ENCODE measurements around the gene TFPI. TPM values are rescaled to one million over a fixed set of nuclear protein-coding genes. Genes with fewer than 3 reads are reported as not detected.

The TFPI gene
- total RNA-seq, 1 donor from 2014 or later, result 56.6 TPM

GRCh38 chr2:187435756-187436155 lies 118.5 kb downstream of the TFPI start:
- H3K36me3 Mint-ChIP-seq (ENCODE audit: low read depth, unreplicated experiment), result no peaks in the 10 kb centered on the region
- no peak overlapping the region for H3K27ac Mint-ChIP-seq (ENCODE audit: unreplicated experiment)
- no peaks in the 10 kb centered on the region for H3K9me3 ChIP-seq (ENCODE audit: insufficient read depth, low read depth, low read length)
- no peaks in the 10 kb centered on the region for H3K79me2 ChIP-seq (ENCODE audit: insufficient read depth, low read length)
- no peak overlapping the region for H3K4me3 Mint-ChIP-seq (ENCODE audit: unreplicated experiment)
- H2AFZ ChIP-seq (ENCODE audit: low read depth, low read length), result no peak overlapping the region
- H3K9me3 Mint-ChIP-seq (ENCODE audit: unreplicated experiment), result no peaks in the 10 kb centered on the region
- H3K36me3 ChIP-seq (ENCODE audit: insufficient read depth, low read length), result no peaks in the 10 kb centered on the region
- DNase-seq (ENCODE audit: low read depth) (peak; percentile 48), FAIRE-seq (no peak)
- no peak overlapping the region for H3K9ac ChIP-seq (ENCODE audit: low read length)
- H3K4me1 ChIP-seq (ENCODE audit: insufficient read depth, low read length), result peaks cover 4% of the 10 kb centered on the region
- H3K27ac ChIP-seq (ENCODE audit: low read depth, low read length), result no peak overlapping the region
- no peaks in the 10 kb centered on the region for H3K27me3 Mint-ChIP-seq (ENCODE audit: low read depth, unreplicated experiment)
- TF ChIP-seq, protein P1, sequence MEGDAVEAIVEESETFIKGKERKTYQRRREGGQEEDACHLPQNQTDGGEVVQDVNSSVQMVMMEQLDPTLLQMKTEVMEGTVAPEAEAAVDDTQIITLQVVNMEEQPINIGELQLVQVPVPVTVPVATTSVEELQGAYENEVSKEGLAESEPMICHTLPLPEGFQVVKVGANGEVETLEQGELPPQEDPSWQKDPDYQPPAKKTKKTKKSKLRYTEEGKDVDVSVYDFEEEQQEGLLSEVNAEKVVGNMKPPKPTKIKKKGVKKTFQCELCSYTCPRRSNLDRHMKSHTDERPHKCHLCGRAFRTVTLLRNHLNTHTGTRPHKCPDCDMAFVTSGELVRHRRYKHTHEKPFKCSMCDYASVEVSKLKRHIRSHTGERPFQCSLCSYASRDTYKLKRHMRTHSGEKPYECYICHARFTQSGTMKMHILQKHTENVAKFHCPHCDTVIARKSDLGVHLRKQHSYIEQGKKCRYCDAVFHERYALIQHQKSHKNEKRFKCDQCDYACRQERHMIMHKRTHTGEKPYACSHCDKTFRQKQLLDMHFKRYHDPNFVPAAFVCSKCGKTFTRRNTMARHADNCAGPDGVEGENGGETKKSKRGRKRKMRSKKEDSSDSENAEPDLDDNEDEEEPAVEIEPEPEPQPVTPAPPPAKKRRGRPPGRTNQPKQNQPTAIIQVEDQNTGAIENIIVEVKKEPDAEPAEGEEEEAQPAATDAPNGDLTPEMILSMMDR (IDR thresholded peaks at IDR 0.05; ENCODE audit: insufficient read depth, low read depth, low read length), result no peak
- no peak for TF ChIP-seq EZH2 (IDR thresholded peaks at IDR 0.05; ENCODE audit: insufficient read depth, low read length)
- peaks cover 4% of the 10 kb centered on the region for H3K4me1 Mint-ChIP-seq (ENCODE audit: low read depth, unreplicated experiment)
- no peak overlapping the region for H3K4me3 ChIP-seq (ENCODE audit: insufficient read depth, low read depth, low read length)
- no peaks in the 10 kb centered on the region for H3K27me3 ChIP-seq (ENCODE audit: insufficient read depth, low read length)
- no peaks in the 10 kb centered on the region for H4K20me1 ChIP-seq (ENCODE audit: insufficient read depth, low read length)
- H3K4me2 ChIP-seq (ENCODE audit: low read length), result no peak overlapping the region

DNA sequence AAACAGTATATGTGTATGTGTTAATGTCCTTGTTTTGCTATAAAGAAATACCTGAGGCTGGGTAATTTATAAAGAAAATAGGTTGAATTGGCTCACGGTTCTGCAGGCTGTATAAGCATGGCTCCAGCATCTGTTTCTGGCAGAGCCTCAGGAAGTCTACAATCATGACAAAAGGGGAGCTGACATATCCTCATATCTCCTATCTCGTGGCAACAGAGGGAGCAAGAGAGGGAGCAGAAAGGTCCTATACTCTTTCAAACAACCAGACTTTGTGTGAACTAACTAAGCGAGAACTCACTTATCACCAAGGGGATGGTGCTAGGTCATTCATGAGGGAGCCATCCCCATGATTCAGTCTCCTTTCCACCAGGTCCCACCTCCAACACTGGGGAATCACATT lies 119.2 kb downstream of the TFPI start:
- no peak overlapping the region for H3K27ac Mint-ChIP-seq (ENCODE audit: unreplicated experiment)
- TF ChIP-seq, protein P1 (IDR thresholded peaks at IDR 0.05; ENCODE audit: insufficient read depth, low read depth, low read length), result no peak
- TF ChIP-seq EZH2 (IDR thresholded peaks at IDR 0.05; ENCODE audit: insufficient read depth, low read length), result no peak
- H2AFZ ChIP-seq (ENCODE audit: low read depth, low read length), result no peak overlapping the region
- H3K36me3 ChIP-seq (ENCODE audit: insufficient read depth, low read length), result no peaks in the 10 kb centered on the region
- H4K20me1 ChIP-seq (ENCODE audit: insufficient read depth, low read length), result no peaks in the 10 kb centered on the region
- H3K4me2 ChIP-seq (ENCODE audit: low read length), result no peak overlapping the region
- H3K9ac ChIP-seq (ENCODE audit: low read length), result no peak overlapping the region
- no peak overlapping the region for H3K27ac ChIP-seq (ENCODE audit: low read depth, low read length)
- H3K4me3 ChIP-seq (ENCODE audit: insufficient read depth, low read depth, low read length), result no peak overlapping the region
- FAIRE-seq (no peak), DNase-seq (ENCODE audit: low read depth) (no peak)
- H3K79me2 ChIP-seq (ENCODE audit: insufficient read depth, low read length), result no peaks in the 10 kb centered on the region
- H3K4me3 Mint-ChIP-seq (ENCODE audit: unreplicated experiment), result no peak overlapping the region
- H3K4me1 Mint-ChIP-seq (ENCODE audit: low read depth, unreplicated experiment), result peaks cover 6% of the 10 kb centered on the region
- H3K27me3 ChIP-seq (ENCODE audit: insufficient read depth, low read length), result no peaks in the 10 kb centered on the region
- H3K9me3 Mint-ChIP-seq (ENCODE audit: unreplicated experiment), result no peaks in the 10 kb centered on the region
- H3K27me3 Mint-ChIP-seq (ENCODE audit: low read depth, unreplicated experiment), result no peaks in the 10 kb centered on the region
- H3K4me1 ChIP-seq (ENCODE audit: insufficient read depth, low read length), result peaks cover 8% of the 10 kb centered on the region
- no peaks in the 10 kb centered on the region for H3K9me3 ChIP-seq (ENCODE audit: insufficient read depth, low read depth, low read length)
- no peaks in the 10 kb centered on the region for H3K36me3 Mint-ChIP-seq (ENCODE audit: low read depth, unreplicated experiment)

DNA sequence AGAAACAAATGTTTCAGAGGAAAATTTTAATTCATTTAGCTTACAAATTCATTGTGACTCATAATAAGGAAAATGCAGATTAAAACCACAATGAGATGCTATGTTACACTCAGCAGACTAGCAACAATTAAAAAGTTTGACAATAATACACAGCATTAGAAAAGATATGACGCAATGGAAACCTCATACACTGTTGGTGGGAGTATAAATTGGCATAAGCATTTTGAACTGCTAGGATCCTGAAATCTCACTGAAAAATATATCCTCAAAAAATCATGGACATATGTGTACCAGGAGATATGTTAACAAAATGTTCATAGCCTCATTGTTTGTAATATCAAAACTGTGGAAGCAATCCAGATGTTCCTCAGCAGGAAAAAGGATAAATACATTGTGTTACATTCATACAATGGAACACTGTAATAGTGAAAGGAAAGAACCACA lies 119.9 kb downstream of the TFPI start:
- Mint-ChIP-seq H3K27ac (ENCODE audit: unreplicated experiment) (no peak overlapping the region), H3K4me1 (ENCODE audit: low read depth, unreplicated experiment) (peaks cover 13% of the 10 kb centered on the region), H3K4me3 (ENCODE audit: unreplicated experiment) (no peak overlapping the region), H3K9me3 (ENCODE audit: unreplicated experiment) (no peaks in the 10 kb centered on the region), H3K27me3 (ENCODE audit: low read depth, unreplicated experiment) (no peaks in the 10 kb centered on the region), H3K36me3 (ENCODE audit: low read depth, unreplicated experiment) (no peaks in the 10 kb centered on the region)
- Histone ChIP-seq H3K9me3 (ENCODE audit: insufficient read depth, low read depth, low read length) (no peaks in the 10 kb centered on the region), H3K27me3 (ENCODE audit: insufficient read depth, low read length) (no peaks in the 10 kb centered on the region), H3K9ac (ENCODE audit: low read length) (no peak overlapping the region), H4K20me1 (ENCODE audit: insufficient read depth, low read length) (no peaks in the 10 kb centered on the region), H2AFZ (ENCODE audit: low read depth, low read length) (no peak overlapping the region), H3K36me3 (ENCODE audit: insufficient read depth, low read length) (no peaks in the 10 kb centered on the region), H3K4me1 (ENCODE audit: insufficient read depth, low read length) (peaks cover 15% of the 10 kb centered on the region), H3K79me2 (ENCODE audit: insufficient read depth, low read length) (no peaks in the 10 kb centered on the region), H3K4me2 (ENCODE audit: low read length) (no peak overlapping the region), H3K27ac (ENCODE audit: low read depth, low read length) (no peak overlapping the region), H3K4me3 (ENCODE audit: insufficient read depth, low read depth, low read length) (no peak overlapping the region)
- DNase-seq (ENCODE audit: low read depth) (peak; percentile 74), FAIRE-seq (peak; percentile 34)
- no peak for TF ChIP-seq EZH2 (IDR thresholded peaks at IDR 0.05; ENCODE audit: insufficient read depth, low read length)
- TF ChIP-seq, protein P1 (IDR thresholded peaks at IDR 0.05; ENCODE audit: insufficient read depth, low read depth, low read length), result no peak
